Cardiac septum (tissue), 1 donor: ENCODE data around the gene RPL18. TPM values are rescaled to one million over a fixed set of nuclear protein-coding genes. Genes with fewer than 3 reads are reported as not detected.

Experiments used
- total RNA-seq: library from RNA; stranded (reverse); fragmentation: NEBNext Ultra II Directional; extraction: Animal tissue kit (Norgen Biotek cat#: 25700); gene quantifications from one replicate; pipeline ENCODE4 v1.2.1, GENCODE V29; 2021
- donor health status: DM: no; HTN: no; CAD: no.

Gene RPL18
- total RNA-seq, 1 donor from 2014 or later = 437 TPM

Other genes with a start within 250 kb of the RPL18 start
- 70.1 TPM for gene KDELR1, start 227.6 kb downstream of the RPL18 start, total RNA-seq
- gene GRIN2D, start 225.5 kb downstream of the RPL18 start, total RNA-seq = 0.70 TPM
- gene GRWD1, start 173.2 kb downstream of the RPL18 start, total RNA-seq = 17.5 TPM
- 0.32 TPM for gene KCNJ14, start 163.6 kb downstream of the RPL18 start, total RNA-seq
- gene CYTH2, start 149.8 kb downstream of the RPL18 start, total RNA-seq = 46.4 TPM
- gene LMTK3, start 107.3 kb downstream of the RPL18 start, total RNA-seq = 3.0 TPM
- gene SULT2B1, start 67.0 kb downstream of the RPL18 start, total RNA-seq = 0.19 TPM
- gene SPACA4, start 12.4 kb downstream of the RPL18 start, total RNA-seq = not detected
- not detected for gene FAM83E, start 4.1 kb downstream of the RPL18 start, total RNA-seq
- gene SPHK2, start 328 bp upstream of the RPL18 start, total RNA-seq = 8.5 TPM
- gene DBP, start 18.2 kb upstream of the RPL18 start, total RNA-seq = 4.4 TPM
- gene CA11, start 27.0 kb upstream of the RPL18 start, total RNA-seq = 6.5 TPM
- gene NTN5, start 53.8 kb upstream of the RPL18 start, total RNA-seq = not detected
- gene FUT2, start 76.8 kb upstream of the RPL18 start, total RNA-seq = not detected
- 3.2 TPM for gene MAMSTR, start 100.5 kb upstream of the RPL18 start, total RNA-seq
- 13.6 TPM for gene RASIP1, start 121.4 kb upstream of the RPL18 start, total RNA-seq
- gene IZUMO1, start 127.7 kb upstream of the RPL18 start, total RNA-seq = 0.83 TPM
- gene FUT1, start 133.5 kb upstream of the RPL18 start, total RNA-seq = 1.6 TPM
- not detected for gene FGF21, start 136.3 kb upstream of the RPL18 start, total RNA-seq
- 48.9 TPM for gene BCAT2, start 191.9 kb upstream of the RPL18 start, total RNA-seq
- gene HSD17B14, start 217.3 kb upstream of the RPL18 start, total RNA-seq = 1.9 TPM
- gene PLEKHA4, start 249.4 kb upstream of the RPL18 start, total RNA-seq = 106 TPM